H7 (cell line): ENCODE results near the gene ADARB2. TPM values are rescaled to one million over a fixed set of nuclear protein-coding genes. Genes with fewer than 3 reads are reported as not detected.

Source experiments
- DNase-seq: peaks from one replicate; pipeline ENCODE4 v3.0.0; 2012
- H3K27me3 ChIP-seq: 2 replicates; pipeline ENCODE4 v1.6.0; 2011; ENCODE audit warnings: mild to moderate bottlenecking, low read length; ENCODE audit not compliant: control insufficient read depth, insufficient read depth
- H3K36me3 ChIP-seq: replicated peaks from 2 replicates; pipeline ENCODE4 v1.5.1; 2011; ENCODE audit warnings: low read length; ENCODE audit not compliant: control insufficient read depth, insufficient read depth
- H3K4me3 ChIP-seq: 2 replicates; pipeline ENCODE4 v1.5.1; 2011; ENCODE audit warnings: low read depth, mild to moderate bottlenecking, control low read depth, low read length, moderate library complexity; ENCODE audit not compliant: insufficient read depth
- total RNA-seq: library from RNA; depleted of rRNA; stranded (reverse); fragments of >200 nt; shearing (Covaris generic); gene quantifications from 2 replicates; pipeline ENCODE4 v1.2.3, GENCODE V29; 2014

The ADARB2 gene
- total RNA-seq, 1 experiment from 2014 or later: 1.5 TPM

GRCh38 chr10:1203704-1204103, 533.6 kb downstream of the ADARB2 start:
- DNase-seq: no peak
- Histone ChIP-seq H3K4me3 (no peak overlapping the region), H3K36me3 (no peaks in the 10 kb centered on the region), H3K27me3 (no peaks in the 10 kb centered on the region)

- no peak overlapping the region for H3K4me3 ChIP-seq
- no peaks in the 10 kb centered on the region for H3K27me3 ChIP-seq
- no peak for DNase-seq
- H3K36me3 ChIP-seq: no peaks in the 10 kb centered on the region
These were observed 534.1 kb downstream of the ADARB2 start for GRCh38 chr10:1203216-1203615.

- Histone ChIP-seq H3K36me3 (no peaks in the 10 kb centered on the region), H3K27me3 (no peaks in the 10 kb centered on the region), H3K4me3 (no peak overlapping the region)
- DNase-seq: no peak
These were observed 535.0 kb downstream of the ADARB2 start for GRCh38 chr10:1202343-1202742.

GRCh38 chr10:1200866-1201807, 536.2 kb downstream of the ADARB2 start:
- Histone ChIP-seq H3K27me3 (no peaks in the 10 kb centered on the region), H3K4me3 (no peak overlapping the region), H3K36me3 (no peaks in the 10 kb centered on the region)
- DNase-seq: no peak

- Histone ChIP-seq H3K4me3 (no peak overlapping the region), H3K27me3 (no peaks in the 10 kb centered on the region), H3K36me3 (no peaks in the 10 kb centered on the region)
- no peak for DNase-seq
These were observed 537.2 kb downstream of the ADARB2 start for GRCh38 chr10:1199897-1200721.

GRCh38 chr10:1199345-1199673, 538.0 kb downstream of the ADARB2 start:
- peak; percentile 79 for DNase-seq
- H3K27me3 ChIP-seq: no peaks in the 10 kb centered on the region
- H3K36me3 ChIP-seq: no peaks in the 10 kb centered on the region
- no peak overlapping the region for H3K4me3 ChIP-seq

- peak; percentile 84 for DNase-seq
- Histone ChIP-seq H3K27me3 (no peaks in the 10 kb centered on the region), H3K4me3 (no peak overlapping the region), H3K36me3 (no peaks in the 10 kb centered on the region)
These were observed 538.6 kb downstream of the ADARB2 start for GRCh38 chr10:1198453-1199344.

GRCh38 chr10:1197384-1197783, 539.9 kb downstream of the ADARB2 start:
- no peaks in the 10 kb centered on the region for H3K36me3 ChIP-seq
- no peaks in the 10 kb centered on the region for H3K27me3 ChIP-seq
- DNase-seq: no peak
- H3K4me3 ChIP-seq: no peak overlapping the region

- no peak for DNase-seq
- no peak overlapping the region for H3K4me3 ChIP-seq
- no peaks in the 10 kb centered on the region for H3K36me3 ChIP-seq
- no peaks in the 10 kb centered on the region for H3K27me3 ChIP-seq
These were observed 540.7 kb downstream of the ADARB2 start for GRCh38 chr10:1196656-1197055.

GRCh38 chr10:1195828-1196227, 541.5 kb downstream of the ADARB2 start:
- Histone ChIP-seq H3K27me3 (no peaks in the 10 kb centered on the region), H3K4me3 (no peak overlapping the region), H3K36me3 (no peaks in the 10 kb centered on the region)
- peak; percentile 81 for DNase-seq

- Histone ChIP-seq H3K27me3 (no peaks in the 10 kb centered on the region), H3K36me3 (no peaks in the 10 kb centered on the region), H3K4me3 (no peak overlapping the region)
- no peak for DNase-seq
These were observed 543.2 kb downstream of the ADARB2 start for GRCh38 chr10:1194161-1194560.

- Histone ChIP-seq H3K27me3 (no peaks in the 10 kb centered on the region), H3K36me3 (no peaks in the 10 kb centered on the region), H3K4me3 (no peak overlapping the region)
- no peak for DNase-seq
These were observed 543.8 kb downstream of the ADARB2 start for GRCh38 chr10:1193561-1193960.

- Histone ChIP-seq H3K4me3 (no peak overlapping the region), H3K27me3 (no peaks in the 10 kb centered on the region), H3K36me3 (no peaks in the 10 kb centered on the region)
- DNase-seq: no peak
These were observed 545.6 kb downstream of the ADARB2 start for GRCh38 chr10:1191752-1192151.

- DNase-seq: no peak
- Histone ChIP-seq H3K27me3 (no peaks in the 10 kb centered on the region), H3K36me3 (no peaks in the 10 kb centered on the region), H3K4me3 (no peak overlapping the region)
These were observed 546.4 kb downstream of the ADARB2 start for GRCh38 chr10:1190791-1191490.
